HG03521 (cell line): Measurements from ENCODE around the gene POMGNT1.

Experiments used
- ATAC-seq: cut with Tn5 transposase; IDR thresholded peaks from one replicate; pipeline ENCODE4 v1.9.1; 2021; ENCODE audit warnings: mild to moderate bottlenecking, moderate library complexity; ENCODE audit not compliant: unreplicated experiment

Gene POMGNT1

DNA sequence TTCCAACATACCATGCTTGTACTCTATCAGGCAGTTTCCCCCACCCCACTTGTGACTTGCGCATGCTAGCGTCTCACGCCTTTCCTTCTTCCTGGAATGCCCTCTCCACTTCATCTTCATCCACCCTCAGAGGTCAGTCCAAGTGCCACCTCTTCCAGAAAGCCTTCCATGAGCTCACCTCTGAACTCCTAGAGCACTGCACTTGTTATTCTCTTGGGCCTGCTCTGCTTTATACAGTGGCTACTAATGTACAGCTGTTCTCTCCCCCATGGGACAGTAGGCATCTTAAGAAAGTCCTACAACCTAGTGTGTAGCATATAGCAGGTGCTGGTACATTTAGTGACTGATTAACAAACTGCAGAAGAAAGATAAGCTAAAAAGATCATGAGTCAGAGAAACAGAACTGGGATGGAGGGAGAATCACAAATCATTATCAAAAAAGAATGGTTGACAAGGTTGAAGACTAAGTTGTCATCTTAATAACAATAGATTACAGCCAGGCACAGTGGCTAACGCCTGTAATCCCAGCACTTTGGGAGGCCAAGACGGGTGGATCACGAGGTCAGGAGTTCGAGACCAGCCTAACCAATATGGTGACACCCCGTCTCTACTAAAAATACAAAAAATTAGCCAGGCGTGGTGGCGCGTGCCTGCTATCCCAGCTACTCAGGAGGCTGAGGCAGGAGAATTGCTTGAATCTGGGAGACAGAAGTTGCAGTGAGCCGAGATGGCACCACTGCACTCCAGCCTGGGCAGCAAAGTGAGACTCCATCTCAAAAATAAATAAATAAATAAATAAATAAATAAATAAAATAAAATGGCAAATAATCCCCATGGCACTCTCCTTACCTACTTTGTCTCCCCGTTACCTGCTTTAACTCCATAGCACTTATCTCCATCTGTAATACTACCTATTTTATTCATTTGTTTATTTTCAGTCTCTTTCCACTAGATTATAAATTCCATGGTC lies 39.6 kb downstream of the POMGNT1 start:
- ATAC-seq: no peak

DNA sequence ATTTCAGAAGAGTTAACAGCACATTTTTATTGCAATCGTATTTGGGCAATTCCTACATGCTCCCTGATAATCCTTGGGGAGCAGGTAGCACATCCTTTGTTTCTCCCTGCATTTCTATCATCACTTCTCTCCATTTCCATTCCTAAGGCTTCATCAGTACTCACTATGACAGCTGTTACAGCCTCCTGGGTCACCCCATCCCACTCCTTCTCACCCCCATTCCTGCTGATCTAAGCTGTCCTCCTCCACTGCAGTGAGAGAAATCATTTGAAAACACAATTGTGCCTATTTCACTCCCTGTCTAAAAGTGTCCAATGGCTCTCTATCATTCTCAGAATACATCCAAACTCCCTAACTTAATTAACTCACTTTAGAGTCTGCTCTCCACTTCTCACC lies 40.3 kb downstream of the POMGNT1 start:
- ATAC-seq: no peak

DNA sequence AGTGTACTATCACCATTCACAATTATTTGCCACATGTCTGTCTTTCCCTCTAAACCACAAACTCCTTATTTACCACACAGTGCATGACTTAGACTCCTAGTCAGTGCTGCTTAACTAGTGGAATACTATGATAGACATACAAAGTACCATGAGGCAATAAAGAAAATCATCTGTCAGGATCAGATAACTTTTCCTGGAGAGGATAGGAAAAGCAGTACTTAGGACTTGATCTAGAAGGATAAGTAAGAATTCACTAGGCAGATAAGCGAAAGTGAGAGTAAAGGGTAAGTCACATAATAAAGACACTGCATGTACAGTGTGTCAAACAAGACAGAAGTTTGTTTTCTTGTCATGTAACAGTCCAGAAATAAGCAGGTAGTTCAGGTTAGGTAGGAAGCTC lies 44.5 kb downstream of the POMGNT1 start:
- ATAC-seq: no peak

GRCh38 chr1:46153228-46153627 lies 45.0 kb downstream of the POMGNT1 start:
- no peak for ATAC-seq

DNA sequence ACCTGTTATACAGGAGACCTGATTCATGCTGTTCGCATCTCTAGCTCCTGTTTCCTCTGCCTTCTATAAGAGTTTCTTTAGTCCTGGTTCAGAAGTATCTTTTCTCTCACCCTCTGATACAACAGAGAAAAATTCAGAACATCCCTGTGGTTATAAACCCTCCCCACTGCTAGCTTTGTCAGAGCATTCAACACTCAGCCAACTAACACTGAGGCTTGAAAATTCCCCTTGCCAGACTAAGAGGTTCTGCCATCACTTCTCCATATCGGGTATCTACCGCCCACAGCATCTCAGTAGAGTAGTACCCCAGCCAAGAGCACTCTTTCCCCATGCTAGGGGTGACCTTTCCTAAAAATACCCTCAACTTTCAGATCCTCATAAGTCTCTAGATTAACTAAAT lies 46.2 kb downstream of the POMGNT1 start:
- no peak for ATAC-seq

- no peak for ATAC-seq
Measured at GRCh38 chr1:46150085-46150484, 48.1 kb downstream of the POMGNT1 start.

GRCh38 chr1:46148318-46148717 lies 49.9 kb downstream of the POMGNT1 start:
- no peak for ATAC-seq
